HepG2 (cell line): Measurements from ENCODE around the gene YEATS4. TPM values are rescaled to one million over a fixed set of nuclear protein-coding genes. Genes with fewer than 3 reads are reported as not detected.

Experiments used
- ARNT2 ChIP-seq: sonication (generic); formaldehyde crosslinking; IDR thresholded peaks from 2 replicates; pipeline ENCODE4 v1.8.0; 2022; ENCODE audit warnings: mild to moderate bottlenecking, low read depth, missing genetic modification reagents, moderate library complexity
- ERF ChIP-seq: IDR thresholded peaks from 2 replicates; pipeline ENCODE4 v1.6.1; 2018; ENCODE audit warnings: missing biosample characterization, missing genetic modification reagents
- HBP1 ChIP-seq: IDR thresholded peaks from 2 replicates; pipeline ENCODE4 v1.6.1; 2016; ENCODE audit warnings: low read depth, control low read depth
- HNRNPLL ChIP-seq: fragments of 200-400 bp; formaldehyde crosslinking; IDR thresholded peaks from 2 replicates; pipeline ENCODE4 v1.6.1; 2017; ENCODE audit warnings: mild to moderate bottlenecking, low read depth, low read length; ENCODE audit not compliant: poor library complexity, severe bottlenecking
- NR1H2 ChIP-seq: sonication (generic); formaldehyde crosslinking; IDR thresholded peaks from 2 replicates; pipeline ENCODE4 v1.8.1; 2022; ENCODE audit warnings: low read depth, missing genetic modification reagents, borderline replicate concordance
- PRDM15 ChIP-seq: sonication (generic); formaldehyde crosslinking; IDR thresholded peaks from 2 replicates; pipeline ENCODE4 v1.4.0; 2020; ENCODE audit warnings: missing genetic modification reagents
- SAP130 ChIP-seq: IDR thresholded peaks from 2 replicates; pipeline ENCODE4 v1.6.1; 2016; ENCODE audit warnings: low read depth
- TAF1 ChIP-seq: sonication (generic); formaldehyde crosslinking; IDR thresholded peaks from 2 replicates; pipeline ENCODE4 v1.4.0; 2020; ENCODE audit warnings: missing genetic modification reagents
- TMF1 ChIP-seq: sonication (generic); formaldehyde crosslinking; IDR thresholded peaks from 2 replicates; pipeline ENCODE4 v1.8.1; 2022; ENCODE audit warnings: low read depth, missing genetic modification reagents
- ZBTB46 ChIP-seq: sonication (generic); formaldehyde crosslinking; IDR thresholded peaks from 2 replicates; pipeline ENCODE4 v1.4.0; 2020; ENCODE audit warnings: mild to moderate bottlenecking, missing genetic modification reagents, borderline replicate concordance
- ZNF776 ChIP-seq: sonication (generic); formaldehyde crosslinking; IDR thresholded peaks from 2 replicates; pipeline ENCODE4 v1.4.0; 2020; ENCODE audit warnings: mild to moderate bottlenecking, missing genetic modification reagents
- polyA plus RNA-seq, 8 experiments: library from polyadenylated mRNA; depleted of rRNA in 3 of 8; stranded (reverse) in 7 of 8; unstranded in 1 of 8; fragments of >200 nt; fragmentation: Illumina TruSeq in 4 of 8; extraction: Trizol in 4 of 8; gene quantifications; 2 replicates each; pipeline versions ENCODE4 v1.2.1 to v1.2.3, GENCODE V29; 2011 to 2016; ENCODE audit warnings: low read depth in 4 of 8, missing spikeins in 1 of 8, mixed read lengths in 1 of 8; ENCODE audit not compliant: insufficient read depth in 1 of 8
- total RNA-seq, 5 experiments: library from RNA; depleted of rRNA; stranded (reverse); fragments of >200 nt; fragmentation: Illumina TruSeq; extraction: Trizol; gene quantifications; 2 replicates each; pipeline ENCODE4 v1.2.3, GENCODE V29; 2016; ENCODE audit warnings: low read depth in 1 of 5
- TF ChIP-seq, protein P1 (sequence below): fragments of 450-650 bp; IDR thresholded peaks from 2 replicates; pipeline ENCODE4 v1.6.1; 2017

The YEATS4 gene
- total and polyA plus RNA-seq, 2 of the 13 experiments (the other 11 are each of a cell fraction or from before 2014, with no cell fraction given), result 16.8 to 45.0 TPM

DNA sequence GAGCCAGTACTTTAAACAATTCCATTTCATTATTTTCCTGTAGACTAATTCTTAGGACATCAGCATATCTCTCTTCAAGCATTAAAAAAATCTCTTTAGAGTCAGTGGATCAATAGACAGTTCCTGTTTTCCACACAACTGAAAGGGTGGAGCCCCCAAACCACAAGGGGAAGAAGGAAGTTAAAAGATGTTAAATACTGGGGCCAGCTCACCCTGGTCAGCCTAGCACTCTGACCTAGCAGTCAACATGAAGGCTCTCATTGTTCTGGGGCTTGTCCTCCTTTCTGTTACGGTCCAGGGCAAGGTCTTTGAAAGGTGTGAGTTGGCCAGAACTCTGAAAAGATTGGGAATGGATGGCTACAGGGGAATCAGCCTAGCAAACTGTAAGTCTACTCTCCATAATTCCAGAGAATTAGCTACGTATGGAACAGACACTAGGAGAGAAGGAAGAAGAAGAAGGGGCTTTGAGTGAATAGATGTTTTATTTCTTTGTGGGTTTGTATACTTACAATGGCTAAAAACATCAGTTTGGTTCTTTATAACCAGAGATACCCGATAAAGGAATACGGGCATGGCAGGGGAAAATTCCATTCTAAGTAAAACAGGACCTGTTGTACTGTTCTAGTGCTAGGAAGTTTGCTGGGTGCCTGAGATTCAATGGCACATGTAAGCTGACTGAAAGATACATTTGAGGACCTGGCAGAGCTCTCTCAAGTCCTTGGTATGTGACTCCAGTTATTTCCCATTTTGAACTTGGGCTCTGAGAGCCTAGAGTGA, 11.2 kb upstream of the YEATS4 start, which contains the start of gene LYZ (continued):
- TF ChIP-seq PRDM15 (peak; percentile 78; the same call in 1 of the 2 replicates), ARNT2 (CRISPR knock-in tag) (peak; percentile 81; the same call in 1 of the 2 replicates), ZBTB46 (CRISPR knock-in tag) (no peak), NR1H2 (no peak), TAF1 (CRISPR knock-in tag) (peak; percentile 96), TMF1 (no peak), HBP1 (CRISPR knock-in tag) (no peak), HNRNPLL (no peak), ERF (peak; percentile 91), ZNF776 (CRISPR knock-in tag) (no peak), SAP130 (CRISPR knock-in tag) (peak; percentile 97)
- TF ChIP-seq, protein P1, sequence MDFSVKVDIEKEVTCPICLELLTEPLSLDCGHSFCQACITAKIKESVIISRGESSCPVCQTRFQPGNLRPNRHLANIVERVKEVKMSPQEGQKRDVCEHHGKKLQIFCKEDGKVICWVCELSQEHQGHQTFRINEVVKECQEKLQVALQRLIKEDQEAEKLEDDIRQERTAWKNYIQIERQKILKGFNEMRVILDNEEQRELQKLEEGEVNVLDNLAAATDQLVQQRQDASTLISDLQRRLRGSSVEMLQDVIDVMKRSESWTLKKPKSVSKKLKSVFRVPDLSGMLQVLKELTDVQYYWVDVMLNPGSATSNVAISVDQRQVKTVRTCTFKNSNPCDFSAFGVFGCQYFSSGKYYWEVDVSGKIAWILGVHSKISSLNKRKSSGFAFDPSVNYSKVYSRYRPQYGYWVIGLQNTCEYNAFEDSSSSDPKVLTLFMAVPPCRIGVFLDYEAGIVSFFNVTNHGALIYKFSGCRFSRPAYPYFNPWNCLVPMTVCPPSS, result no peak
